ENCODE measurements around the gene LZTR1. TPM values are rescaled to one million over a fixed set of nuclear protein-coding genes. Genes with fewer than 3 reads are reported as not detected.
"Not testable (repeated sequence)": the region's sequence is repeated elsewhere in the genome, so short reads cannot be mapped to it uniquely, and the experiment has no call there.

Gene LZTR1
- total RNA-seq, 1 donor from 2014 or later = 59.2 TPM

DNA sequence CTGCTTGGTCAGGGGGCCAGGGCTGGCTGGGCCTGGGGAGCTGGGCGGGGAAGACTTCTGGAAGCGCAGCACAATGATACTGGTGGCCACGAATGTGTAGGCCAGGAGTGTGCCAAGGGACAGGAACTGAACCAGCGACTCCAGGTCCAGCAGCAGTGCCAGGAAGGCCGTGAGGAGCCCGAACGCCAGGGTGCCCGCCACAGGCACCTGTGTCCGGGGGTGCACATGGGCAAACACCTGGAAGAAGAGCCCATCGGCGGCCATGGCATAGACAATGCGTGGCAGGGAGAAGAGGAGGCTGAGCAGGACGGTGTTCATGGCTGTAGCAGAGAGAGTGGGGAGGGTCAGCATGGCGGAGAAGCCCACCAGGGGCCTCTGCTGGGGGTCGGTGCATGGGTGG lies 47.9 kb downstream of the LZTR1 start:
- DNase-seq (ENCODE audit: extremely low read depth, low read depth, low spot score) = no peak

DNA sequence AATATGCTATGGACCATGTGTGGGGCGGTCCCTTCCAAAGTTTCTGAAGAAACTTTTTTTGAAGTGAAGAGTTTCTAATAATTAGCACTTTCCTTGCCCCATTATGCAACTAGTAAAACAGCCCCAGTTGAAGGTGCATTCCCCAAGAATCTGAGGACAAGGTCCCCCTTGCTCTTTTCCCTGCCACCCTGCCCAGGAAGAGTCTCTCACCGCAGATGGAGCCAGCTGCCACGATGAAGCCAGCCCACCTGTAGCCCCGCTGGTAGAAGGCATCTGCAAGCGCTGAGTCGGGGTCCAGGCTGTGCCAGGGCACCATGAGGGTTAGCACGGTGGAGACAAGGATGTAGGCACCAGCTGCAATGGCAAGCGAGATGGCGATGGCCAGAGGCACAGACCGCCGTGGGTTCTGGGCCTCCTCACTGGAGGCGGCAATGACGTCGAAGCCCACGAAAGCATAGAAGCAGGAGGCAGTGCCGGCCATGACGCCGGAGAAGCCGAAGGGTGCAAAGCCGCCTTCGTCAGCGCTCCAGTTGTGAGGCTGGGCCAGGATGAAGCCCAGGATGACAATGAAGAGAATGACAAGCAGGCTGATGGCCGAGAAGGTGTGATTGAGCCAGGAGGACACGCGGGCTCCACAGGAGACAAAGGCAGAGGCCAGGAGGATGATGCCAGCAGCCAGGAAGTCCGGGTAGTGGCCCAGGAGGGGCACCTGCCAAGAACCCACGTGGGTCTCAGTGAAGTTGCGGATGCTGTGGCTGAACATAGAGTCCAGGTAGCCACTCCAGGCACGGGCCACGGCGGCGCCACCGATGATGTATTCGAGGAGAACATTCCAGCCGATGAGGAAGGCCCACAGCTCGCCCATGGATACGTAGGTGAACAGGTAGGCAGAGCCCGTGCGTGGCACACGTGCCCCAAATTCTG lies 48.8 kb downstream of the LZTR1 start:
- no peak for DNase-seq (ENCODE audit: extremely low read depth, low read depth, low spot score)

DNA sequence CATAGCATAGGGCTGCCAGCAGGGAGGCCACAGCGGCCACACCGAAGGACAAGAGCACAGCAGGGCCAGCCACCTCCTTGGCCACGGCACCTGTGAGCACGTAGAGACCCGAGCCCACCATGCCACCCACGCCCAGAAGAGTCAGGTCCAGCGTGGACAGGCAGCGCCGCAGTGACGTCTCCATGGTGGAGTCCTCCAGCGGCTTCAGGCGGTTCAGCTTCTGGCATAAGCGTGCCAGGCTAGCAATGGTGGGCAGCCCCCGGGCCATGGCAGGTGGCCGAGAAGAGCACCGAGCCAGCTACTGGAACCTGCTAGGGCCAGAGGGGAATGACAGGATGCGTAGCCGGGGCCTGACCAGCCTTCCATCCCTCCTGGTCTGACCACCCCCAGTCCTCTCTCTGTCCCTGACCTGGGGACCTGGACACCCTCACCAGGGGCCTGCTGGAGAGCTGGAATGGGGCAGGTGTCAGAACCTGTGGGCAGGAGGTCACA lies 49.5 kb downstream of the LZTR1 start:
- DNase-seq (ENCODE audit: extremely low read depth, low read depth, low spot score) = no peak

DNA sequence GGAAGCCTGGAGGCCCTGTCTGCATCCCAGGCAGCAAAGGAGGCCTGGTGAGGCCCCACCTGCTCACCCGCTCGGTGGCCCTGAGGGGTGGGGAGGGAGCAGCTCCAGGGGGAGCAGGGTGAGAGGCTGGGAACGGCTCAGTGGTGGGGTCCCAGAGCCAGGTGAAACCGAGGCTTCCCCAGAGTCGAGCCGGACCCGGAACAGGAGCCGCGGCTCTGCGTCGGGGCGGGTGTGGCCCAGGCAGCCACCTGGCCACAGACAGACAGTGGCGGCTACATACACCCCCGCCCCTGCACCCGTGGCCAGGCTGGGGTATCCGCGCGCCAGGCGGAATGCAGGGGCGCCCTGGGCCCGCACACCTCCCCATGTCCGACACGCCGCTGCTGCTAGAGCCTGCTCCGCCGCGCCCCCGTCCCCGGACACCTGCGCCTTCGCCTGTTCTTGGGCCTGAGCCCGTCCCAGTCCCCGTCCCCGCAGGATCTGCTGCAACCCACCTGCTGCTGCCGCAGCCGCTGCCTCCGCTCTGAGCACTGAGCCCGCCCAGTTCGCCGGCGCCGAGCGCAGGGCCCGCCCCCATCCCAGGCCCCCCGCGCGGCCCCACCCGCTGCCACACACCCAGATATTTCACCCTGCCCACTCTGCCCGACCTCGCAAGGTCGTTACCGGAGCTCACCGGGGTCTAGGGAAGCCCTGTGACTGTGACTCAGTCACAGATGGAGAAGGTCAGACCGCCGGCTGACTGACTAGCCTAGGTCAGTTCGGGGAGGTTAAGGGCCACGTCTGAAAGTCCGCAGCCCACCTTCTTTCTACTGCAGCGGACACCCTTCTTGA lies 50.2 kb downstream of the LZTR1 start, which contains the start of gene SLC7A4:
Gene SLC7A4 (minus strand): TSS at position 525 of the 831 bp plus-strand sequence. CDS start 749 bp downstream, outside the sequence.
- DNase-seq (ENCODE audit: extremely low read depth, low read depth, low spot score) = no peak

DNA sequence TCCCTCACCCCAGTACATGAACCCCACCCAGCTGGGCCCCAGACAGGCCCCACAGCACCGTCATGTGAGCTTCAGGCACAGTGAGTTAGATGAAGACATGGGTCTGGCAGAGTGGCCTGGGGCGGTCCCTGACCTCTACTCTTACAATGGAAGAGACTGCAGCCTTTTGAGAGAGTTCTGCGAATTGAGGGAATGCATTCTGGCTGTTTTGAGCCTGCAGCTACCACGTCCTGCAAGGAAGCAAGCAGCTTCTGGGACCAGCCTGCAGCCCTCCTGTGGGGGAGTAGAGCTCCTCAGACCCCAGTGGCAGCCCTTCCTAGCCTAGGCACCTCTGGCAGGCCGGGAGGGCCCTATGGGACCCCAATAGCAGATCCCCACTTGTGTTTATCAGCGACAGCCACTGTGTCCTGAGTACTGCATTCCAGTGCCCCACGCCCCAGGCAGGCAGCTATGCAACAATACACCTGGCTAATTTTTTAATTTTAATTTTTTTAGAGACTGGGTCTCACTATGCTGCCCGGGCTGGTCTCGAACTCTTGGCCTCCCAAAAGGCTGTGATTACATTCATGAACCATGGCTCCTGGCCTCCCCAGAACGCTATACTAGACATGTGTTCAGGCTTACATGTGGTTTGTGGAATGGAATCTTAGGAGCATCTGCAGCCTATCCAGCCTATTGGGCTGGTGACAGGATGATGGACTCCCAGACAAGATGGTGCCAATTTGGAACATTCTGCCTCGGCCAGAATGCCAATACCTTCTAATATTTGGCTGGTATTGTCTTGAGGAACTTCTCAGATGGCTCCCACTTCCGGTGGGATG lies 51.0 kb downstream of the LZTR1 start:
- DNase-seq (ENCODE audit: extremely low read depth, low read depth, low spot score) = no peak

DNA sequence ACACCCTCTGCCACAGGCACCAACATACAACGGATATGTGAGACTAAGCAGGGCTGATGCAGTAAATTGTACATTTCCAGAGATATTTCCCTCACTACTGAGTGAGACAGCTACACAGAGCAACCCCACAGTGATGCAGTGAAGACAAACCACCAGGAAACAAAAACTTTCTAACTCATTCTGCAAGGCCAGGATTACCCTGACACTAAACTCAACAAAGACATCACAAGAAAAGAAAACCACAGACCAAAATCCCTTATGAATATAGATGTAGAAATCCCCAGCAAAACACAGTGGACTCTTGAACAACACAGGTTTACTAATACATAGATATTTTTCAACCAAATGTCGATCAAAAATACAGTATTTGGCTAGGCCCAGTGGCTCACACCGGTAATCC lies 51.8 kb downstream of the LZTR1 start:
- DNase-seq (ENCODE audit: extremely low read depth, low read depth, low spot score) = no peak

DNA sequence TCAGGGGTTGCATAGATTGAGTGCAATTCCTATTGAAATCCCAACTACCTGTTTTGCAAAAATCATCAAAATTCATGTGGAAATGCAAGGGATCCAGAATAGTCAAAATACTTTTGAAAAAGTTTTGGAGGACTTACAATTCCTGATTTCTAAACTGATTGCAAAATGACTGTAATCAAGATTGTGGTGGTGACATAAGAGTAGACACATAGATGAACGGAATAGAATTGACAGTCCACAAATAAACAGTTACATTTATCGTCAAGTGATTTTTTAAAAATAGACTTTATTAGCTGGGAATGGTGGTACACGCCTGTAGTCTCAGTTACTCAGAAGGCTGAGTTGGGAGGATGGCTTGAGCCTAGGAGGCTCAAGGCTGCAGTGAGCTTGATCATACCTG lies 52.9 kb downstream of the LZTR1 start:
- no peak for DNase-seq (ENCODE audit: extremely low read depth, low read depth, low spot score)

DNA sequence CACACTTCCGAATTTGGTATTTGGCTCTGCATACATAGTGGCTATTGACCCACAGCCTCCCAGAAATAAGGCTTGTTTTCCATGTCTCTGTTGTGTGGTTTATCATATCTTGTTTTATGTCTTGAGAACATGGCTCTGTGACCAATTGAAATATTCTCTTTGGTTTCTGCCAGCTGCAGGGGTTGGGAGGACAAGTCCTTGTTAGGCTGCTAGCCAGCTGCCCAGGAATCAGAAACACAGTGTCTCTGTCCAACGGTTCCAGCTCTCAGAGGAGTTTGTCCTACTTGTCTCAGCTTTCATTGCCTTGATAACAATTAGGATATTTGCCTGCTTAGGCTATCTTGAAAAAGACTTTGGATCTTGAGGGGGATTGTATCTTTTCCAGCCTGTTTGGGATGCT lies 56.3 kb downstream of the LZTR1 start:
- no peak for DNase-seq (ENCODE audit: extremely low read depth, low read depth, low spot score)

DNA sequence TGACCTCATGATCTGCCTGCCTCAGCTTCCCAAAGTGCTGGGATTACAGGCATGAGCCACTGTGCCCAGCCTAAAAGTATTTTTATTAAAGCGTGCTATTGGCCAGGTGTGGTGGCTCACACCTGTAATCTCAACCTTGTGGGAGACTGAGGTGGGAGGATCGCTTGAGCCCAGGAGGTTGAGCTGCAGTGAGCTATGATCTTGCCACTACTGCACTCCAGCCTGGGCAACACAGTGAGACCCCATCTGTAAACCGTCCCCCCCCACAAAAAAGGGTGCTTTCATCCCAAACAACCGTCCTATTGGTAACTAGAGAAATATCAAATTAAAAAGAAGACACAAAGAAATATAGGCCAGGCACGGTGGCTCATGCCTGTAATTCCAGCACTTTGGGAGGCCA lies 57.1 kb downstream of the LZTR1 start:
- DNase-seq (ENCODE audit: extremely low read depth, low read depth, low spot score) = not testable (repeated sequence)

DNA sequence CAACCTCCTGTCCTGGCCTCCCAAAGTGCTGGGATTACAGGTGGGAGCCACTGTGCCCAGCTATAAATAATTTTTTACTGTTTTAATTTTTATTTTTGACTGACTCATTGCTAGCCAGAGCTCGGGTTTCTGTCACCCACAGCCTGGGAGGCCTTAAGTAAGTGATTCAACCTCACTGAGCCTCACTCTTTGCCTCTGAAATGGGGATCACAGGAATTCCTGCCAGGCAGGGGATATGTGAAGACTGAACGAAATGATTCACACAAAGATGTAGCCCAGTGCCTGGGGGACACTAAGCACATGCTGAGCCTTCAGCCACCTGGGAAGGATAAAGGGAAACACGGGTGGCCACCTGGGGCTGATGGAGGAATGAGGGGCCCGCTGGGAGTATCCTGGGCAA lies 59.8 kb downstream of the LZTR1 start:
- DNase-seq (ENCODE audit: extremely low read depth, low read depth, low spot score) = no peak

DNA sequence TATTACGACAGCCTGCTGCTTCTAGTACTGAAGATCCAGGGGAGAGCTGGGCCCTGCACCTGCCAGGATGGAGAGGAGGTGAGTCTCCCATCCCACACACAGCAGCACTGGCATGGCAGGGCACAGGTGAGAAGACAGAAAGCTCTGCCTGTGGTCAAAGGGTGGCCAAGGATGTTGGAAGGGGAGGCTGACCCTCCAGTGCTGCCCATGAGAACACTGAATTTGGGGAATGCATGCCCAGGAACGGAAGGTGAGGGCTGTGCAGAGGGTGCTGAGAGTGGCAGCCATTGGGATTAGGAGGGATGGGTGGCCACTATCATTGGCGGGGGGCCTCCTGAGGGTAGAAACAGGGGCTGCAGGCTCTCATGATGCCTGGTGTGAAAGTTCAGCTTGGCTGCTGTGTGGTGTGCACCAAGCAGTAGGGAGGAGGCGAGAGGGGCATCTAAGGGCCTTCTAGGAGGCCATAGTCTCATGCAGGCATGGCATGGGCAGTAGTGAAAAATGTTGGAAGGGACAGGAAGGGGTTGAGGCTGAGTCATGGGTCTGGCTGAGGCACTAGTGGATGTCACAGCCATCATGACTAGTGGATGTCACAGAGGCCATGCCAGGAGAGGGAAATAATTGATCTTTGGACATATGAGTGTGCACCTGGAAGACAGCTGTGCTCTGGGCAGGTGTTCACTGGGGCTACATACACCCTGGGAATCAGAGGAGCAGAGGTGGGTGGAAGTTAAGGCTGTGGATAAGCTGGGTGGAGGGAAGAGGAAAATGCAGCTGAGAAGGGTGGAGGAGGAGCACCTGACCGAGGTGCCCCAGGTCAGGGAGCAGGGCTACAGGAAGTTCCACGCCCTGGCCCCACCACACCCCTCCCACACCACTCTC lies 61.1 kb downstream of the LZTR1 start:
- DNase-seq (ENCODE audit: extremely low read depth, low read depth, low spot score) = no peak

DNA sequence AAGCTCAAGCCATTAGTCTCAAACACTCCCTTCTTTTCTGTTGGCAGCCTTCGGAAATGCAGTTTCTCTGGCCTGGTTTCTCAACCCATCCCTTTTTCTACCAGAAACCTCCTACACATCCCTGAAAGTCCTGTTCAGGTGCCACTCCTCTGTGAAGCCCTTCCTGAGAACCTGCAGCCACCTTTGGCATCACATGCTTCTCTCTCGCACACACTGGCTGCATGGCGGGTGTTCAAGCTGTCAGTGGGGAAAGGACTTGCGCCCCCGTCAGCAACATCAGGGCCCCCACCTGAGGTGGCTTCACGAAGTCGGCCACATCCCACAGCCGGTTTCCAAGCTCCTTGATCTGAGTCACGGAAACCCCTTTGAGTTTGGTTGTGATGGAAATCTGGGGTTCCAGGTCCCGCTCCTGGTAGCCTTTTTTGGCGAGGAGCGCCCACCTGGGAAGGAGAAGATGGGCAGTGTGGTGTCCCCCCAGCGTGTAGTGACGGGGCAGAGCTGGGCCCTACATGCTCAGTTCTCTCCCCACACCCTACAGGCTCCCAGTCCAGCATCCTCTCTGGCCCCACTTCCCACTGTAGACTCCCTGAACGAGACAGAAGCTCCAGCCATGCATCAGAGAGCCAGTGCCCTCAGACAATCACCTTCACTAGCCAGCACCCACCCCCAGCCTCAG lies 61.9 kb downstream of the LZTR1 start:
- DNase-seq (ENCODE audit: extremely low read depth, low read depth, low spot score) = no peak

DNA sequence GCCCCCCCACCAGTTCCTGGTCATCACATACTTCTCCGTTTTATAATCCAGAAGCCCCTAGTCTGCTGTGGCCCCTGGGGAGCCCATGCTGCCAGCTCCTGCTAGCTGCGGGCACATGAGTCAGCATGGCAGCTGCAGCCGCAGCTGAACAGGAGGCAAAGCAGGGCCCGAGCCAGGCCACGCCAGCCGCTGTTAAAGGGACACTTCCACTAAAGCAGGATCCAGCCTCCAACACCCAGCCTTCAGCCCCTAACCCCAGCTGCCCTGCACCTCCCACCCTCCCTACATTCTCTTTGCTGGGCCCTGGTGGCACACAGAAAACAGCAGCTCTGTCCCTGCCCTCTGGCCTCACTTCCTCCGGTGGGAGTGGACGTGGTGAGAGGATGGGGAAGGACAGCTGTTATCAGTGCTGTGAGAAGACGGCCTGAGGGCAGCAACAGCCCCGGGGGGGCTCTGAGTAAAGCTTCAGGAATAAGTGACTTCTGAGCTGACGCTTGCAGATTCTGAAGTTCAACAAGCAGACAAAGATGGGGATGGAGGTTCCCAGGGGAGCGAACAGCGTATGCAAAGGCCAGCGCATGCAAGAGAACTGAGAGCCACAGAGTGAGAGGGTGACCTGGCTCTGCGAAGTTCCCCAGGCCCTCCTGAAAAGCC lies 63.0 kb downstream of the LZTR1 start:
- no peak for DNase-seq (ENCODE audit: extremely low read depth, low read depth, low spot score)

DNA sequence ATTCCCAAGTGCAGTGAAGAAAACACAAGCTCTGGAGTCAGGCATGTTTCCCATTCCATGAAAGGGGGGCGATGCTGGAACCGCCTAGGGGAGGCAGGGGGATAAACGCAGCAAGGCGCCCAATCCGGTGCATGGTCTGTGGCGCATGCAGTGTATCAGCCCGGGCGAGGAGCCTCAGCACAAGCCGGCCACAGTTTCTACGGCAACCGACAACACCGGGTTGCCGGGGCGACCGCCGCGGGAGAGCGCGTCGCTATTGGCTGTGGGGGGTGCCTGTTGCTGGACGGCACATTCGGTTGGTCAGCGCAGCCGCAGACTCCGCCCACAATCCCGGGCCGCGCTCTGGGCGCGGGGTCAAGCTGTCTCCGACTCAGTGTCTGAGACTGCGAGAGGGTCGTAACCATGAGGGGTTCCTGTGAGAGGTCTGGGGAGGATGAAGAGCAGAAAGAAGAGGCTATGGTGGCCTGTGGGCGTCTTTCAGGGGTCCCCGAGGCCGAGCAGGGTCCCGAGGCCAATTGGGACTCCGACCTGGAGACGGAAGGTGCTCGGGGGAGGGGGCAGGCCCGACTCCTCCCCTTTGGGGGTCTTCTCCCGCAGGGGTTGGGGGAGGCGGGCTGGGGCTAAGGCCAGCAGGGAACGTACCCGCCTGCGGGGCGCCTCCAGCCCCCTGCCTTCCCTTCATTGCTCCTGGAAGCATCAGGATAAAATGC lies 63.6 kb downstream of the LZTR1 start, which contains the start of gene LRRC74B:
Gene LRRC74B (plus strand): TSS at position 362 of the 710 bp plus-strand sequence. CDS start 41 bp downstream, at position 403.
- DNase-seq (ENCODE audit: extremely low read depth, low read depth, low spot score) = peak; percentile 20

DNA sequence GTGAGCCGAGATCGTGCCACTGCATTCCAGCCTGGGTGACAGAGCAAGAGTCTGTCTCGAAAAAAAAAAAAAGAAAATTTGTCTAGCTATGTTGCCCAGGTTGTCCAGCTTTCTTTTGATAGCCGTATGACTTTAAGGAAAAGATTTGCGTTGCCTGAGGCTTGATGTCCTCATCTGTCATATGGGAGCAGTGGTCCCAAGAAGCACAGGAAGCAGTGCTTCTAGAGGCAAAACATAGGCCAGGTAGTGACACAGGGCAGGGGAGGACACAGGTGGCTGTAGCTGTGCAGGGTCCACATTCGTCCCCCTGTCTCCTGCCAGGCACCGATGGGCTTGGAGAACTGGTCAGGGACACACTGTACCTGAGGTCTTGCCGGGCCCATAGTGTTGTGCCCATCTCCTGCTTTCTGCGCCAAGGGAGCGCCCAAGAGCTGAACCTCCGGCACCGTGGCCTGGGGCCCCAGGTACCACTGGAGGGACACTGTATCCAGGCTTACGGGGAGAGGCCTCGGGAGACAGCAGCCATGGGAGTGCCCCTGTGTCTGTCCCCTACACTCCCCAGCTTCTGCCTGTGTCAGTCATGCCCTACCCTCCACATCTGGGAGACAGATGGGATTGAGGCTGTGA lies 65.1 kb downstream of the LZTR1 start:
- DNase-seq (ENCODE audit: extremely low read depth, low read depth, low spot score) = no peak

DNA sequence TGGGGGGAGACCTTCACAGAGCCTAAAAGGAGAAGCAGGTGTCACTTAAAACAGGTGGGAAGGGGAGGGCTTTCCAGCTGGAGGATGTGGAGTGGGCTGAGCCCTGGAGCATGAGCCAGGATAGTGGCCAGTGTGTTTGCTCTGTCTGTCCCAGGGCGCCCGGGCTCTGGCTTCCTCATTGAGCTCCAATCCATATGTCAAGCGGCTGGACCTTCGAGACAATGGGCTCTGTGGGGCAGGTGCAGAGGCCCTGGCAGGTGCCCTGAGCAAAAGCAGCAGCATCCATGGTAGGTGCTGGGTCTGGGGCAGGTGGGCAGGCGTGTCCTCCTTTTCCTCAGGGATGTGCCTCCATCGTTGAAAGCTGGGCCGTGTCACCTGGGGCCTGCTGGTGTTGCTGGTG lies 65.6 kb downstream of the LZTR1 start:
- no peak for DNase-seq (ENCODE audit: extremely low read depth, low read depth, low spot score)

DNA sequence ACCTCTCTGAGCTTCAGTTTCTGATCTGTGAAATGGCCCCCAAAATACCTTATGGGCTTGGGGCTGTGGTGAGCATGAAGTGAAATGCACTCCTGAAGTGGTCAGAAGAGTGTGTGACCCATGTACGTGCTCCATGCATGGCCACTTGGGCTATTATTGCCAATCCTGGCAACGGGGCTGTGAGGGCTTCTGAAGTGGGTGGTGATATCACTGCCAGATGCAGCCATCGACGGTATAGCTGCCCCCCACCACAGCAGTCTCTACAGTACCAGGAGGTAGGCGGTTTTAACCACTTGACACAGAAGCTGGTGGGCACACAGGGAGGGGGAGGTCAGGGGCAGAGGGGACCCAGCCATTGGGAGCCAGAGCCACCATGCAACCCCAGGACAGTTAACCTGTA lies 66.4 kb downstream of the LZTR1 start:
- not testable (repeated sequence) for DNase-seq (ENCODE audit: extremely low read depth, low read depth, low spot score)

All from glomerular endothelial cell (primary cell).